Fibroblast of lung (primary cell): ENCODE data around the gene AADAT. TPM values are rescaled to one million over a fixed set of nuclear protein-coding genes. Genes with fewer than 3 reads are reported as not detected.

Experiments
- DNase-seq, 2 donors: peaks; one replicate each; pipeline versions ENCODE4 v3.0.0 to v3.0.0-alpha.2; 2010; ENCODE audit warnings: low read depth in 2 of 2
- H2AFZ ChIP-seq: 2 replicates; pipeline ENCODE4 v1.5.1; 2012; ENCODE audit warnings: low read length, control low read depth, inconsistent platforms
- H3K27ac ChIP-seq: 2 replicates; pipeline ENCODE4 v1.5.1; 2011; ENCODE audit warnings: low read length, control low read depth; ENCODE audit not compliant: insufficient read depth
- H3K27me3 ChIP-seq: 2 replicates; pipeline ENCODE4 v1.5.1; 2011; ENCODE audit warnings: mild to moderate bottlenecking, low read length; ENCODE audit not compliant: control insufficient read depth, insufficient read depth
- H3K36me3 ChIP-seq: 2 replicates; pipeline ENCODE4 v1.5.1; 2011; ENCODE audit warnings: low read length; ENCODE audit not compliant: control insufficient read depth, insufficient read depth
- H3K4me1 ChIP-seq: 2 replicates; pipeline ENCODE4 v1.5.1; 2011; ENCODE audit warnings: low read length; ENCODE audit not compliant: control insufficient read depth, insufficient read depth; ENCODE audit errors: extremely low read depth
- H3K4me2 ChIP-seq: 2 replicates; pipeline ENCODE4 v1.5.1; 2011; ENCODE audit warnings: low read length, control low read depth; ENCODE audit not compliant: insufficient read depth; ENCODE audit errors: extremely low read depth
- H3K4me3 ChIP-seq, 4 experiments: fragments of 200-600 bp in 1 of 4; sonication (generic) in 1 of 4; replicated peaks in 1 of 4; 2 replicates each; pipeline ENCODE4 v1.5.1; 2011 to 2016; ENCODE audit warnings: low read length in 4 of 4, low read depth in 3 of 4, mild to moderate bottlenecking in 3 of 4, control low read depth in 2 of 4, inconsistent platforms in 1 of 4, mixed read lengths in 1 of 4; ENCODE audit not compliant: insufficient read depth in 1 of 4; ENCODE audit errors: control extremely low read depth in 1 of 4
- H3K79me2 ChIP-seq: 2 replicates; pipeline ENCODE4 v1.5.1; 2012; ENCODE audit warnings: mild to moderate bottlenecking, low read length, inconsistent platforms; ENCODE audit not compliant: control insufficient read depth, insufficient read depth
- H3K9ac ChIP-seq: 2 replicates; pipeline ENCODE4 v1.5.1; 2011; ENCODE audit warnings: mild to moderate bottlenecking, low read length, control low read depth; ENCODE audit not compliant: insufficient read depth
- H3K9me3 ChIP-seq: 2 replicates; pipeline ENCODE4 v1.5.1; 2012; ENCODE audit warnings: low read depth, low read length; ENCODE audit not compliant: control insufficient read depth, insufficient read depth
- H4K20me1 ChIP-seq: 2 replicates; pipeline ENCODE4 v1.5.1; 2011; ENCODE audit warnings: low read length; ENCODE audit not compliant: control insufficient read depth, insufficient read depth; ENCODE audit errors: extremely low read depth
- EZH2 ChIP-seq: IDR thresholded peaks from 2 replicates; pipeline ENCODE4 v1.5.1; 2012; ENCODE audit warnings: low read length, control low read depth, mild to moderate bottlenecking; ENCODE audit errors: missing control alignments
- polyA plus RNA-seq, 2 donors: library from polyadenylated mRNA; depleted of rRNA in 1 of 2; stranded (reverse) in 1 of 2; unstranded in 1 of 2; fragments of >200 nt; gene quantifications; 2 replicates each; pipeline ENCODE4 v1.2.1, GENCODE V29; 2011 to 2012; ENCODE audit warnings: missing spikeins in 1 of 2
- total RNA-seq: library from RNA; depleted of rRNA; stranded (reverse); fragments of >200 nt; gene quantifications from 2 replicates; pipeline ENCODE4 v1.2.1, GENCODE V29; 2014
- TF ChIP-seq, protein P1 (sequence below), 2 donors: IDR thresholded peaks in 1 of 2; conservative IDR thresholded peaks in 1 of 2; 1 replicate in 1 of 2; 2 replicates in 1 of 2; pipeline ENCODE4 v1.5.1; 2011 to 2012; ENCODE audit warnings: low read length in 2 of 2, control low read depth in 1 of 2, inconsistent platforms in 1 of 2, low read depth in 1 of 2, mild to moderate bottlenecking in 1 of 2

The AADAT gene
- total and polyA plus RNA-seq, 2 donors (not counting 1 experiment from before 2014, with no cell fraction given): 3.5 to 7.6 TPM

DNA sequence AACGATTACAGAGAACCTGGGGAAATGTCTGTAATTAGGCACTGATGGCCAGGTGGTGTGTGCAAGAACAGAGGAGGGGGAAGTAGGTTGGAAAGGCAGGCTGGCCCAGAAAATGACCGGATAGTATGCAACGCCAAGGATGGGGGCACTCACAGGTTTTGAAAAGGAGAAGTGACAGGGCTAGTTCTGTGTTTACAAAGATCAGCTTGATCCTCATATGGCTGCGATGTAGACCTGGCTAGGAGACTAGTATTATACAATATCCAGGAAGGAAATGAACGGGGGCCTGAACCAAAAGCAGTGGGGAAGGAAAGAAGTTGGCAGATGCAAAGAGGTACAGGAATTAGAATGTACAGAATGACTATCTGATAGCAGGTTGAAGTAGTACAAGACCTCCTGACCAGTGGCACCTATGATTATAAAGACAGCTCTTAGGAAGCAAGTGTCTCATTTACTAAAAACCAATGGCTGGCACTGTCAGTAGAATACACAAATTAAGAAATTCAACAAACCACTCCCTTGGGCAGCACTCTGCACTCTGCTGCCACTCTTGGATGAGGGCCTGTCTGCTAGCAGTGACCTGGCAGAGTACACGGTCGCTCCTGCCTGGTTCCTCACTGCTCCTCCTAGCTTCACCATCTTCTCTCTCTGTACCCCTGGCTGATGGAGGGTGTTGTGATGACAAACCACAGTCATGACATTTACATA lies 77.7 kb downstream of the AADAT start:
- Histone ChIP-seq H3K9ac (no peak overlapping the region), H3K27me3 (no peaks in the 10 kb centered on the region), H3K4me3 (no peak overlapping the region), H3K27ac (no peak overlapping the region), H4K20me1 (no peaks in the 10 kb centered on the region), H3K9me3 (no peaks in the 10 kb centered on the region), H3K4me2 (no peak overlapping the region), H3K4me1 (no peaks in the 10 kb centered on the region), H3K36me3 (no peaks in the 10 kb centered on the region), H2AFZ (no peak overlapping the region), H3K79me2 (no peaks in the 10 kb centered on the region)
- TF ChIP-seq, protein P1, sequence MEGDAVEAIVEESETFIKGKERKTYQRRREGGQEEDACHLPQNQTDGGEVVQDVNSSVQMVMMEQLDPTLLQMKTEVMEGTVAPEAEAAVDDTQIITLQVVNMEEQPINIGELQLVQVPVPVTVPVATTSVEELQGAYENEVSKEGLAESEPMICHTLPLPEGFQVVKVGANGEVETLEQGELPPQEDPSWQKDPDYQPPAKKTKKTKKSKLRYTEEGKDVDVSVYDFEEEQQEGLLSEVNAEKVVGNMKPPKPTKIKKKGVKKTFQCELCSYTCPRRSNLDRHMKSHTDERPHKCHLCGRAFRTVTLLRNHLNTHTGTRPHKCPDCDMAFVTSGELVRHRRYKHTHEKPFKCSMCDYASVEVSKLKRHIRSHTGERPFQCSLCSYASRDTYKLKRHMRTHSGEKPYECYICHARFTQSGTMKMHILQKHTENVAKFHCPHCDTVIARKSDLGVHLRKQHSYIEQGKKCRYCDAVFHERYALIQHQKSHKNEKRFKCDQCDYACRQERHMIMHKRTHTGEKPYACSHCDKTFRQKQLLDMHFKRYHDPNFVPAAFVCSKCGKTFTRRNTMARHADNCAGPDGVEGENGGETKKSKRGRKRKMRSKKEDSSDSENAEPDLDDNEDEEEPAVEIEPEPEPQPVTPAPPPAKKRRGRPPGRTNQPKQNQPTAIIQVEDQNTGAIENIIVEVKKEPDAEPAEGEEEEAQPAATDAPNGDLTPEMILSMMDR (conservative IDR thresholded peaks at IDR 0.05 in 1 of 2, IDR thresholded peaks at IDR 0.05 in 1 of 2; ENCODE audit: low read depth in 1 of 2, low read length in 2 of 2): no peak
- no peak for TF ChIP-seq EZH2
- no peak for DNase-seq

Other genes starting within 250 kb of the AADAT start
- 0.50 and 0.77 TPM in 2 replicates for gene MFAP3L, start 63.6 kb downstream of the AADAT start, total RNA-seq
- gene MFAP3L, start 63.6 kb downstream of the AADAT start, polyA plus RNA-seq: 0.45 and 0.49 TPM in 2 replicates